ENCODE measurements around the gene ELK1. TPM values are rescaled to one million over a fixed set of nuclear protein-coding genes. Genes with fewer than 3 reads are reported as not detected.
A peak's percentile ranks its signal among the peaks of the same experiment; 100 is the strongest.

Gene ELK1
- total RNA-seq, 2 donors from 2014 or later: 23.8 to 33.4 TPM

GRCh38 chrX:47644557-47645091 is 5.7 kb downstream of the ELK1 start:
- peak; percentile 38 for TF ChIP-seq CTCF (IDR thresholded peaks at IDR 0.05)
- no peaks in the 10 kb centered on the region for H3K9me3 ChIP-seq
- H3K36me3 ChIP-seq: peaks cover under 1% of the 10 kb centered on the region
- DNase-seq (ENCODE audit: low spot score): no peak
- no peak for ATAC-seq (ENCODE audit: insufficient number of reproducible peaks, low FRiP score, low read depth)
- no peaks in the 10 kb centered on the region for H3K27me3 ChIP-seq (replicated peaks; ENCODE audit: insufficient read depth)
- H3K27ac ChIP-seq: no peak overlapping the region
- H3K4me1 ChIP-seq (ENCODE audit: control insufficient read depth in 1 of 2, low read depth in 2 of 2): peaks cover 6 to 17% of the 10 kb centered on the region in 2 donors
- H3K4me3 ChIP-seq: no peak overlapping the region

- ATAC-seq (ENCODE audit: insufficient number of reproducible peaks, low FRiP score, low read depth) (no peak), DNase-seq (ENCODE audit: low spot score) (no peak)
- Histone ChIP-seq H3K27me3 (replicated peaks; ENCODE audit: insufficient read depth) (no peaks in the 10 kb centered on the region), H3K9me3 (no peaks in the 10 kb centered on the region), H3K4me1 (ENCODE audit: control insufficient read depth in 1 of 2, low read depth in 2 of 2) (peaks cover 2 to 11% of the 10 kb centered on the region in 2 donors), H3K27ac (no peak overlapping the region), H3K4me3 (no peak overlapping the region), H3K36me3 (peaks cover 5% of the 10 kb centered on the region)
- TF ChIP-seq CTCF (IDR thresholded peaks at IDR 0.05): no peak
These were observed 6.4 kb downstream of the ELK1 start for GRCh38 chrX:47643926-47644325.

GRCh38 chrX:47638816-47639215 is 11.5 kb downstream of the ELK1 start:
- no peak overlapping the region for H3K27ac ChIP-seq
- no peak for ATAC-seq (ENCODE audit: insufficient number of reproducible peaks, low FRiP score, low read depth)
- no peak for TF ChIP-seq CTCF (IDR thresholded peaks at IDR 0.05)
- H3K27me3 ChIP-seq (replicated peaks; ENCODE audit: insufficient read depth): no peaks in the 10 kb centered on the region
- no peak overlapping the region for H3K4me3 ChIP-seq
- peaks cover 23% of the 10 kb centered on the region for H3K36me3 ChIP-seq
- no peaks in the 10 kb centered on the region for H3K4me1 ChIP-seq (ENCODE audit: control insufficient read depth in 1 of 2, low read depth in 2 of 2)
- no peaks in the 10 kb centered on the region for H3K9me3 ChIP-seq
- no peak for DNase-seq (ENCODE audit: low spot score)

DNA sequence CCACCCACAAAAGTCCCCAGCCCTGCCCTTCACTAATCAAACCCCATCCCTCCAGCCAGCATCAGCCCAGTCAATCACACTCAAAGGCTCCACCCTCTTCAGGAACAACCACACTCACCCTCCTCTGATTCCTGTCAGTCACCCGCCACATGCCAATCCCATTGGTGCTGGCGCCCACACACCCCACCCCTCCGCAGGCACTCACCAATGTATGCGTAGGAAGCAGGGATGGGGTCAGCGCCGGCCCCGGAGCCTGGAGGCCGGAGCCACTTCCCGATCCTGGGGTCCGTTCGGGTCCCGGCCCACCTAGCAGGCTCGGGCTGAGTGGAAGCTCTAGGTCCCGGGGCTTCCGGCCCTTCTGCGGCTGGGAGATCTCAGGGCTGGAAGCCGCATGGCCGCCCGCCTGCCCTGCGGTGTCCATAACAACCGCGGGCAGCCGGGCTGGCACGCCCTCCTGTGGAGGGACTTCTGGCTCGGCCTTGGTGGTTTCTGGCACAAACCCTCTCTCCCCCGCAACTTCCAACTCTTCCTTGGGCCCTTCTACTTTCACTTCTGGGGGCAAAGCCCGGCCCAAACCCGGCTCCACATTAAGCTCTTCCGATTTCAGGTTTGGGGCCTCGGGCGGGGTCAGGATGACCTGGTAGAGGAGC is 12.7 kb downstream of the ELK1 start:
- Histone ChIP-seq H3K4me3 (peak overlapping the region; percentile 51), H3K27me3 (replicated peaks; ENCODE audit: insufficient read depth) (no peaks in the 10 kb centered on the region), H3K4me1 (ENCODE audit: control insufficient read depth in 1 of 2, low read depth in 2 of 2) (no peaks in the 10 kb centered on the region), H3K36me3 (peaks cover 23% of the 10 kb centered on the region), H3K9me3 (no peaks in the 10 kb centered on the region), H3K27ac (no peak overlapping the region)
- ATAC-seq (ENCODE audit: insufficient number of reproducible peaks, low FRiP score, low read depth) (no peak), DNase-seq (ENCODE audit: low spot score) (no peak)
- TF ChIP-seq CTCF (IDR thresholded peaks at IDR 0.05): no peak

DNA sequence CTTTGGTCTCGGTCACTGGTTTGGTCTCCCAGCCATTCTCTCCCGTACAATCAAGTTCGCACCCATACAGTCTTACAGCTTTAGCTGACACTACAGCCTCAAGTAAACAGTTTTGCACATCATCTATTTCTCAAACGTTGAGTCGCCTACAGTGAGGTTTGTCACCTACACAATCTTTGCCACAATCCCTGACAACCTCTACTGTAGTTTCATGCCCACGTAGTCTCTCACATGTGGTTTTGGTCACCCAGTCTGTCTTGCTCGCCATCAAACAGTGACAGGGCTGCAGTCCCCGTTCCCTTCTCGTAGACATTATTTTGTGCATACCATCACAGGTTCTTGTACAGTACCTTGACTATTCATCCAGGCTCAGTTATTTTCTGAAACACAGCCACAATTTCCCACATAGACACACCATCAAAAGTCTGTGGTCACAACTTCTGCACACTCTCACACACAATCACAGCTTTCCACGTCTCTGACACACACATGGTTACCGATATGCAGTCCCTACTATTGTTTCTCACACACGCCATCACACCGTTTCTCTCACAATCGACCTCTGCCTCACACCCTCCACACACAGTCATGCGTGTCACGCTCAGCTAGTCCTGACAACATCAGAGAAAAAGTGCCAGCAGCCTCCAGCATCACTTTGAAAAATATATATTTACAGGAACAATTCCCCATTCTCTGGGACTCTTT is 15.3 kb downstream of the ELK1 start:
- peaks cover 23% of the 10 kb centered on the region for H3K36me3 ChIP-seq
- no peak for ATAC-seq (ENCODE audit: insufficient number of reproducible peaks, low FRiP score, low read depth)
- no peaks in the 10 kb centered on the region for H3K27me3 ChIP-seq (replicated peaks; ENCODE audit: insufficient read depth)
- no peaks in the 10 kb centered on the region for H3K9me3 ChIP-seq
- H3K4me3 ChIP-seq: no peak overlapping the region
- no peak overlapping the region for H3K27ac ChIP-seq
- TF ChIP-seq CTCF (IDR thresholded peaks at IDR 0.05): no peak
- H3K4me1 ChIP-seq (ENCODE audit: control insufficient read depth in 1 of 2, low read depth in 2 of 2): no peaks in the 10 kb centered on the region
- no peak for DNase-seq (ENCODE audit: low spot score)
